Effector CD8-positive, alpha-beta T cell (primary cell): Measurements from ENCODE around the gene OSBPL1A.

Experiments used
- DNase-seq: peaks from one replicate; lab custom pipeline; 2025; lab: John Stamatoyannopoulos, UW
- total RNA-seq, 4 experiments: gene quantifications; one replicate each; lab custom pipeline; 2026; lab: John Stamatoyannopoulos, UW

Gene OSBPL1A
- 0 to 5.7 (median 1.8) reads per million in 4 experiments for total RNA-seq

GRCh38 chr18:24397694-24398368, at the start of gene OSBPL1A:
Gene OSBPL1A (minus strand): TSS chr18:24397824. CDS start chr18:24377533, 20,291 bp downstream.
- DNase-seq = peak; percentile 73

- no peak for DNase-seq
These were observed 49.4 kb upstream of the OSBPL1A start for GRCh38 chr18:24446953-24447538.

GRCh38 chr18:24446453-24446852, 48.8 kb upstream of the OSBPL1A start:
- DNase-seq = no peak

DNA sequence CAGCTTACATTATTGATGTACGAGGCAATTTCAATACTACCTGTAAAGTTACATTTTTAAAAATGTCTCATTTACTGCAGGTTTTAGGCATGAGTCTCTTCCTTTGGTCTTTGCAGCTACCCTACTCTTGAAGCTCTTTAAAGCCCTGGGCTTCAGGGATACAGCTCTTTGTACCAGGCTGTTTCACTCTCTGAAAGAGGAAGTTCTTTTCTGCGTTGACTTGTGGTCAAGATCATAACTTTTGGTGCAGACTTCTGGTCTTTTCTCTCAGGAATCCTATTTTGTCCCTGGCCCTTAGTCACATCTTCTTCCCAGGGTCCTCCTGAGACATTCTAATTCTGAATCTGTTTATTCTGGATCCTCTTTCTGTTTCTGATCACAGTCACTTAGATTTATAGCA, 46.2 kb upstream of the OSBPL1A start:
- DNase-seq = no peak

DNA sequence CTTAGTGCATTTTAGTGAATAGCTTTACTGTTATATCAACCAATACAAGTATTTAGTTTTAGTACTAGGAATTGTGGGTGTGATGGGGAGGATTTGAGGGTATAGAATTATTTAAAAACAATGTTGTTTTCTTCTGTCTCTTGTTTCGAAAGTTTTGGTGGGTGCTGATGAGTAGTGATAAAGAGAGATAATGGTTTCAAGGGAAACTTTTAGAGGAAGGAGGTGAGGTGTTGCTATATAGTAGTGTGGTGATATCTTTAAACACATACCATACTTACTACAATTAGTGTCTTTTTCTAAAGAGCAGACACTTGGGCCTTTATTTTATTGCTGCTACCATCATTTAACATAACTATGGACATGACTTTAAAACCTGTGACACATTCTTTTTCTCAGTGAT, 39.3 kb upstream of the OSBPL1A start:
- DNase-seq = no peak

- DNase-seq = no peak
These were observed 35.0 kb upstream of the OSBPL1A start for GRCh38 chr18:24432618-24433017.

GRCh38 chr18:24429188-24429587, 31.6 kb upstream of the OSBPL1A start:
- no peak for DNase-seq

DNA sequence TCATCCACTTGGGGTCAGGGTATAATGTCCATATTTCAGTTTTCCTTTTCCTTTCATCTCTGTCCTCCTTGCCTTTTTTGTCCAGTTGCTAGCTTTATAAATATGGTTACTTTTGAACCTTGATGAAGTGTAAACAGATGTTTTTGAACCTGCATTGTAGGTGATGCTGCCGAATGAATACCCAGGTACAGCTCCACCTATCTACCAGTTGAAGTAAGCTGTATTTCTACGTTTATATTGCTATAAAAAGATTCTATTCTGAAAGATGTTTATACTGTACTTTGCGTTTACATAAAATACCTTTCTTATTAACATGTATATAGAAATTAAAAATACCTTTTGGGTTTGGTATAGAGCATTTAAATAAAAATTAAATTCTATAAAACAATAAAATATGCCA, 31.1 kb upstream of the OSBPL1A start:
- no peak for DNase-seq

DNA sequence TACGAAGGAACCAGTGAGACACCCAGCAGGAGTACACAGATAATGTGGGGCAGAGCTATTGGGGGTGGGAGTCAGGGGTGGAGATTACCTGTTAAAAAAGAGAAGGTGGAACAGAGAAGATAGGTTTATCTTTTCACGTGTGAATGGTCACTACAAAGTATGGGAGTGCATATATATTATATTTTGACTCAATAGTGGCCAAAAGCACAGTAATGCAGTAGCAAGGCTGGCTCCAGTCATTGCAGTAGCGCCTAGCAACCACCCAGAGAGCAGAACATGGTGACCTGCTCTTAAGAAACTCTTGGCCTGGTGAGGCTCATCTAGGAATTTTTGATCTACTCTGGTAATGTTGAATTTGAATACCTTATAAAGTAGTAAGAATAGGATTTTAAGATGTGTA, 29.9 kb upstream of the OSBPL1A start:
- no peak for DNase-seq

- DNase-seq = peak; percentile 59
These were observed 29.0 kb upstream of the OSBPL1A start, which contains the start of gene IMPACT for GRCh38 chr18:24426398-24427294. Gene IMPACT (plus strand): TSS chr18:24426670. CDS start chr18:24426757, 87 bp downstream.

- no peak for DNase-seq
These were observed 28.4 kb upstream of the OSBPL1A start for GRCh38 chr18:24426073-24426397.

- DNase-seq = no peak
These were observed 24.2 kb upstream of the OSBPL1A start for GRCh38 chr18:24421831-24422230.

DNA sequence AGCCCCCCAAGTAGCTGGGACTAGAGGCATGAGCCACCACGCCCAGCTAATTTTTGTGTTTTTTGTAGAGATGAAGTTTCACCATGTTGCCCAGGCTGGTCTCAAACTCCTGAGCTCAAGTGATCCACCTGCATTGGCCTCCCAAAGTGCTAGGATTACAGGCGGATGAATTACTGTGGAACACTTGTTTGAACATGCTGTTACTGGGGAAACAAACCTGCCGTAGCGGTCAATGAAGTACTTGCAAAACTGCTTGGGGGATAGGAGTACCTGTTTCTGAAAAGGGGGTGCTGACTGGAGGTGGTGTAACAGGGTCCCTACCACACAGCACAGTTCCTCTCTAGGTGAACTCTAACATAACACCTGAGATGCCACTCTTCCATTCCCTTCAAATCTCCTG, 22.9 kb upstream of the OSBPL1A start:
- no peak for DNase-seq

GRCh38 chr18:24417480-24417879, 19.9 kb upstream of the OSBPL1A start:
- DNase-seq = no peak

DNA sequence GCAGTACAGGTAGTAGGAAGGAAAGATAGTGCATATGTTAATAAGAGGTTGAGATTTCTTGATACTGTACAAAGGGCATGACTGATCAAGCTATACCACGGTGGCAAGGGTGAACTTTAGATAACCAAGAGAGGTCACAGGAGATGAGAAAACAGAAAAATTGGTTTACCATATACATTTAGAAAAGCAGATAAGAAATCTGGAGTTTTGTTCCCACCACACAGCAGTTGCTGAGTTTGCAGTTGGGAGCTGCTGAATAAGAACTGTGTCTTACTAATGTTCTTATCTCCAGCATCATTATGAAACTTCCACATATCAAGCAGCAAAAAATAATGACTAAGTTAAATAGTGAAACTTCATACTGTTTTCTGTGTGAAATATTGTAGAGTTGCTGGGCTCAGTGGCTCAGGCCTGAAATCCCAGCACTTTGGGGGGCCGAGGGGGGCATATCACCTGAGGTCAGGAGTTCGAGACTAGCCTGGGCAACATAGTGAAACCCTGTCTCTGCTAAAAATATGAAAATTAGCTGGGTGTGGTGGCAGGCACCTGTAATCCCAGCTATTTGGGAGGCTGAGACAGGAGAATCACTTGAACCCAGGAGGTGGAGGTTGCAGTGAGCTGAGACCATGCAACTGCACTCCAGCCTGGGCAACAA, 16.9 kb upstream of the OSBPL1A start:
- no peak for DNase-seq

DNA sequence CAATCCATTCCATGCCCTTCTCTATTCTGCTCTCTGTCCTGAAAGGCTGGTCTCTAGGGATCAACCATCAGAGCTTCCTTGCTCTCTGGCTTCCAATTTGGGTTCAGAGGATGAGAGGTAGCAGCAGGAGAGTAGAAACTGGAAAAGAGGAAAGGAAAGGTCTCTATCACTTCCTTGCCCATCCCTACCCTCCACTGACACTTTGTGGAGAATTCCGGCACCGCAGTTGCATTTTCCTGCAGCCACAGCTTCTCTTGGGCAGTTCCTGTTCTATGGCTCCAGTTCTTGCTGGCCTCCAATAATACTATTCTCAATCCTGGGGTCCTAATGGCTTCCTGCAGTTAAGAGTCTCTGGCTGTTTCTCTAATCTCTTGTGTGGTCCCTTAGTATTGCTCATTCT, 15.5 kb upstream of the OSBPL1A start:
- DNase-seq = no peak

GRCh38 chr18:24408496-24408895, 10.9 kb upstream of the OSBPL1A start:
- DNase-seq = no peak

DNA sequence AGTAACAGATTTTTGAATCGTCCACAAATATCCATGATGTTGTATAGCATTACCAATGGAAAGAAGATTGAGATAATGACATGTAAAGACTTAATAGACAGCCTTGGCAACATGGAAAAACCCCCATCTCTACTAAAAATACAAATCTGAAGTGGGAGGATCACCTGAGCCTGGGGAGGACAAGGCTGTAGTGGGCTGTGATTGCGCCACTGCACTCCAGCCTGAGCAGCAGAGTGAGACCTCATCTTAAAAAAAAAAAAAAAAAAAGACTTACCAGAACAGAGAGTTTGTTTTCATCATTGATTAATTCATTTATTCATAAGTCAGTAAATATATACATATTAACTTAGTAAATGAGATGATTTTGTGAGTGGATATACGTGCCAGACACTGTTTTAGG, 7.0 kb upstream of the OSBPL1A start:
- no peak for DNase-seq

GRCh38 chr18:24403076-24403475, 5.5 kb upstream of the OSBPL1A start:
- DNase-seq = no peak

GRCh38 chr18:24402209-24402785, 4.7 kb upstream of the OSBPL1A start:
- no peak for DNase-seq

- DNase-seq = no peak
These were observed 3.0 kb upstream of the OSBPL1A start for GRCh38 chr18:24400587-24400986.

GRCh38 chr18:24398540-24398939, 916 bp upstream of the OSBPL1A start:
- no peak for DNase-seq
